ENCODE results near the gene HOXB13.

- TF ChIP-seq, protein P1, sequence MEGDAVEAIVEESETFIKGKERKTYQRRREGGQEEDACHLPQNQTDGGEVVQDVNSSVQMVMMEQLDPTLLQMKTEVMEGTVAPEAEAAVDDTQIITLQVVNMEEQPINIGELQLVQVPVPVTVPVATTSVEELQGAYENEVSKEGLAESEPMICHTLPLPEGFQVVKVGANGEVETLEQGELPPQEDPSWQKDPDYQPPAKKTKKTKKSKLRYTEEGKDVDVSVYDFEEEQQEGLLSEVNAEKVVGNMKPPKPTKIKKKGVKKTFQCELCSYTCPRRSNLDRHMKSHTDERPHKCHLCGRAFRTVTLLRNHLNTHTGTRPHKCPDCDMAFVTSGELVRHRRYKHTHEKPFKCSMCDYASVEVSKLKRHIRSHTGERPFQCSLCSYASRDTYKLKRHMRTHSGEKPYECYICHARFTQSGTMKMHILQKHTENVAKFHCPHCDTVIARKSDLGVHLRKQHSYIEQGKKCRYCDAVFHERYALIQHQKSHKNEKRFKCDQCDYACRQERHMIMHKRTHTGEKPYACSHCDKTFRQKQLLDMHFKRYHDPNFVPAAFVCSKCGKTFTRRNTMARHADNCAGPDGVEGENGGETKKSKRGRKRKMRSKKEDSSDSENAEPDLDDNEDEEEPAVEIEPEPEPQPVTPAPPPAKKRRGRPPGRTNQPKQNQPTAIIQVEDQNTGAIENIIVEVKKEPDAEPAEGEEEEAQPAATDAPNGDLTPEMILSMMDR (IDR thresholded peaks at IDR 0.05): no peak
- TF ChIP-seq POLR2A (IDR thresholded peaks at IDR 0.05): no peak
Observed at GRCh38 chr17:48767263-48767774, 38.8 kb upstream of the HOXB13 start.
